H9 (cell line): ENCODE measurements around the gene MPP2. TPM values are rescaled to one million over a fixed set of nuclear protein-coding genes. Genes with fewer than 3 reads are reported as not detected.
A peak's percentile ranks its signal among the peaks of the same experiment; 100 is the strongest.

ENCODE experiments used
- DNase-seq: peaks from one replicate; pipeline ENCODE4 v3.0.0-alpha.2; 2017
- H2AFZ ChIP-seq: one replicate; pipeline ENCODE4 v1.6.1; 2013; ENCODE audit warnings: mild to moderate bottlenecking, low read length, control low read depth, moderate library complexity
- H2AK5ac ChIP-seq: 2 replicates; pipeline ENCODE4 v1.6.1; 2013; ENCODE audit warnings: low read length, control low read depth, mixed read lengths; ENCODE audit not compliant: insufficient read length
- H2BK120ac ChIP-seq: one replicate; pipeline ENCODE4 v1.6.1; 2013; ENCODE audit warnings: low read depth, mild to moderate bottlenecking, low read length, control low read depth, inconsistent platforms; ENCODE audit not compliant: poor library complexity, severe bottlenecking
- H2BK12ac ChIP-seq: 2 replicates; pipeline ENCODE4 v1.6.1; 2013; ENCODE audit warnings: low read length, control low read depth, mixed read lengths, low read depth; ENCODE audit not compliant: insufficient read length
- H2BK15ac ChIP-seq: 2 replicates; pipeline ENCODE4 v1.6.1; 2013; ENCODE audit warnings: low read depth, low read length, control low read depth
- H2BK20ac ChIP-seq: one replicate; pipeline ENCODE4 v1.6.1; 2013; ENCODE audit warnings: low read depth, mild to moderate bottlenecking, low read length, control low read depth, inconsistent platforms; ENCODE audit not compliant: poor library complexity, severe bottlenecking
- H2BK5ac ChIP-seq: 2 replicates; pipeline ENCODE4 v1.6.1; 2013; ENCODE audit warnings: low read length, control low read depth, mixed read lengths; ENCODE audit not compliant: insufficient read length
- H3K14ac ChIP-seq: 2 replicates; pipeline ENCODE4 v1.6.1; 2013; ENCODE audit warnings: low read length, control low read depth; ENCODE audit not compliant: insufficient read depth
- H3K18ac ChIP-seq: 2 replicates; pipeline ENCODE4 v1.6.1; 2013; ENCODE audit warnings: low read depth, mild to moderate bottlenecking, mixed read lengths, low read length, control low read depth; ENCODE audit not compliant: insufficient read length
- H3K23ac ChIP-seq: 2 replicates; pipeline ENCODE4 v1.6.1; 2013; ENCODE audit warnings: low read length, control low read depth, mixed read lengths, low read depth; ENCODE audit not compliant: insufficient read length
- H3K23me2 ChIP-seq: 2 replicates; pipeline ENCODE4 v1.6.1; 2013; ENCODE audit warnings: low read depth, mild to moderate bottlenecking, mixed read lengths, low read length, control low read depth; ENCODE audit not compliant: insufficient read length, poor library complexity, severe bottlenecking
- H3K27ac ChIP-seq: 2 replicates; pipeline ENCODE4 v1.5.1; 2013; ENCODE audit warnings: low read length, control low read depth, mixed read lengths, low read depth; ENCODE audit not compliant: insufficient read length
- H3K27me3 ChIP-seq: 2 replicates; pipeline ENCODE4 v1.6.1; 2013; ENCODE audit warnings: low read length, control low read depth, inconsistent platforms; ENCODE audit not compliant: insufficient read depth
- H3K4ac ChIP-seq: 2 replicates; pipeline ENCODE4 v1.6.1; 2013; ENCODE audit warnings: low read depth, mild to moderate bottlenecking, control low read depth, inconsistent platforms, low read length, moderate library complexity
- H3K4me1 ChIP-seq: 2 replicates; pipeline ENCODE4 v1.6.1; 2013; ENCODE audit warnings: low read length, control low read depth, inconsistent platforms; ENCODE audit not compliant: insufficient read depth
- H3K4me2 ChIP-seq: 2 replicates; pipeline ENCODE4 v1.6.1; 2013; ENCODE audit warnings: low read length, control low read depth, mixed read lengths; ENCODE audit not compliant: insufficient read length, insufficient read depth
- H3K56ac ChIP-seq: 2 replicates; pipeline ENCODE4 v1.6.1; 2013; ENCODE audit warnings: low read depth, mild to moderate bottlenecking, mixed read lengths, low read length, control low read depth; ENCODE audit not compliant: insufficient read length
- H3K79me1 ChIP-seq: 2 replicates; pipeline ENCODE4 v1.6.1; 2013; ENCODE audit warnings: low read depth, mild to moderate bottlenecking, moderate library complexity, low read length, control low read depth, inconsistent platforms; ENCODE audit not compliant: insufficient read depth, poor library complexity, severe bottlenecking
- H3K79me2 ChIP-seq: 2 replicates; pipeline ENCODE4 v1.6.1; 2013; ENCODE audit warnings: low read length, control low read depth, inconsistent platforms; ENCODE audit not compliant: insufficient read depth
- H3K9ac ChIP-seq: 2 replicates; pipeline ENCODE4 v1.6.1; 2013; ENCODE audit warnings: low read length, control low read depth, mixed read lengths; ENCODE audit not compliant: insufficient read length; ENCODE audit errors: extremely low read depth
- H3K9me3 ChIP-seq: one replicate; pipeline ENCODE4 v1.6.1; 2013; ENCODE audit warnings: low read depth, low read length, inconsistent platforms; ENCODE audit not compliant: control insufficient read depth
- H3T11ph ChIP-seq: one replicate; pipeline ENCODE4 v1.6.1; 2013; ENCODE audit warnings: mild to moderate bottlenecking, low read length, control low read depth, inconsistent platforms
- H4K20me1 ChIP-seq: one replicate; pipeline ENCODE4 v1.6.1; 2013; ENCODE audit not compliant: control insufficient read depth, insufficient read length, insufficient read depth
- H4K5ac ChIP-seq: 2 replicates; pipeline ENCODE4 v1.6.1; 2013; ENCODE audit warnings: low read depth, mild to moderate bottlenecking, mixed read lengths, low read length, control low read depth; ENCODE audit not compliant: insufficient read length
- H4K8ac ChIP-seq: replicated peaks from 2 replicates; pipeline ENCODE4 v1.6.1; 2013; ENCODE audit warnings: low read length, control low read depth, mixed read lengths, low read depth; ENCODE audit not compliant: insufficient read length
- H4K91ac ChIP-seq: 2 replicates; pipeline ENCODE4 v1.6.1; 2013; ENCODE audit warnings: low read depth, mild to moderate bottlenecking, moderate library complexity, mixed read lengths, low read length, control low read depth; ENCODE audit not compliant: insufficient read length
- H3K27ac Mint-ChIP-seq, 3 experiments: 2 replicates in 2 of 3; 3 replicates in 1 of 3; pipeline ENCODE4 v1.8.0; 2020 to 2021; ENCODE audit warnings: mixed read lengths in 3 of 3, mild to moderate bottlenecking in 1 of 3, moderate library complexity in 1 of 3
- H3K27me3 Mint-ChIP-seq: 2 replicates; pipeline ENCODE4 v1.8.0; 2021; ENCODE audit warnings: low read depth, mild to moderate bottlenecking, moderate library complexity, mixed read lengths
- H3K36me3 Mint-ChIP-seq, 3 experiments: 2 replicates in 2 of 3; 3 replicates in 1 of 3; pipeline ENCODE4 v1.8.0; 2020 to 2021; ENCODE audit warnings: low read depth in 3 of 3, mixed read lengths in 3 of 3; ENCODE audit not compliant: insufficient read depth in 1 of 3
- H3K4me1 Mint-ChIP-seq, 2 experiments: 2 replicates each; pipeline ENCODE4 v1.8.0; 2020; ENCODE audit warnings: mixed read lengths in 2 of 2
- H3K4me3 Mint-ChIP-seq, 2 experiments: 2 replicates in 1 of 2; 3 replicates in 1 of 2; pipeline ENCODE4 v1.8.0; 2020 to 2021; ENCODE audit warnings: mild to moderate bottlenecking in 2 of 2, mixed read lengths in 2 of 2, moderate library complexity in 1 of 2
- H3K9me3 Mint-ChIP-seq, 2 experiments: 2 replicates in 1 of 2; 3 replicates in 1 of 2; pipeline ENCODE4 v1.8.0; 2020; ENCODE audit warnings: mild to moderate bottlenecking in 2 of 2, mixed read lengths in 2 of 2, moderate library complexity in 1 of 2
- WGBS: extraction: QIAGEN DNeasy Blood & Tissue Kit; methylation state at CpG from one replicate; pipeline ENCODE4 v1.1.7; 2013; ENCODE audit warnings: missing lambda C conversion rate, low lambda C conversion rate, mixed read lengths; ENCODE audit not compliant: insufficient read length; ENCODE audit errors: extremely low coverage; 5-methylcytosine and 5-hydroxymethylcytosine counted together
- total RNA-seq: library from RNA; stranded (reverse); gene quantifications from 2 replicates; pipeline ENCODE4 v1.2.1, GENCODE V29; 2021
- TF ChIP-seq, protein P1 (sequence below): fragments of 200-600 bp; sonication (generic); conservative IDR thresholded peaks from 3 replicates; pipeline ENCODE4 v1.8.0; 2021; ENCODE audit warnings: antibody characterized with exemption, mild to moderate bottlenecking

Gene MPP2
- total RNA-seq, 1 experiment from 2014 or later = 16.3 TPM

DNA sequence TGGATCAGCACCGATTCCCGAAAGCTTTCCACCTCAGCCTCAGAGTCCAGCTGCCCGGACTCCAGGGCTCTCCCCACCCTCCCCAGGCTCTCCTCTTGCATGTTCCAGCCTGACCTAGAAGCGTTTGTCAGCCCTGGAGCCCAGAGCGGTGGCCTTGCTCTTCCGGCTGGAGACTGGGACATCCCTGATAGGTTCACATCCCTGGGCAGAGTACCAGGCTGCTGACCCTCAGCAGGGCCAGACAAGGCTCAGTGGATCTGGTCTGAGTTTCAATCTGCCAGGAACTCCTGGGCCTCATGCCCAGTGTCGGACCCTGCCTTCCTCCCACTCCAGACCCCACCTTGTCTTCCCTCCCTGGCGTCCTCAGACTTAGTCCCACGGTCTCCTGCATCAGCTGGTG lies 45.4 kb downstream of the MPP2 start:
- no peak overlapping the region for H3K4ac ChIP-seq
- WGBS = no CpG with 5 or more reads among the region's 9 CpGs
- TF ChIP-seq, protein P1, sequence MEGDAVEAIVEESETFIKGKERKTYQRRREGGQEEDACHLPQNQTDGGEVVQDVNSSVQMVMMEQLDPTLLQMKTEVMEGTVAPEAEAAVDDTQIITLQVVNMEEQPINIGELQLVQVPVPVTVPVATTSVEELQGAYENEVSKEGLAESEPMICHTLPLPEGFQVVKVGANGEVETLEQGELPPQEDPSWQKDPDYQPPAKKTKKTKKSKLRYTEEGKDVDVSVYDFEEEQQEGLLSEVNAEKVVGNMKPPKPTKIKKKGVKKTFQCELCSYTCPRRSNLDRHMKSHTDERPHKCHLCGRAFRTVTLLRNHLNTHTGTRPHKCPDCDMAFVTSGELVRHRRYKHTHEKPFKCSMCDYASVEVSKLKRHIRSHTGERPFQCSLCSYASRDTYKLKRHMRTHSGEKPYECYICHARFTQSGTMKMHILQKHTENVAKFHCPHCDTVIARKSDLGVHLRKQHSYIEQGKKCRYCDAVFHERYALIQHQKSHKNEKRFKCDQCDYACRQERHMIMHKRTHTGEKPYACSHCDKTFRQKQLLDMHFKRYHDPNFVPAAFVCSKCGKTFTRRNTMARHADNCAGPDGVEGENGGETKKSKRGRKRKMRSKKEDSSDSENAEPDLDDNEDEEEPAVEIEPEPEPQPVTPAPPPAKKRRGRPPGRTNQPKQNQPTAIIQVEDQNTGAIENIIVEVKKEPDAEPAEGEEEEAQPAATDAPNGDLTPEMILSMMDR = no peak
- no peak overlapping the region for H3K18ac ChIP-seq
- H2BK120ac ChIP-seq = no peak overlapping the region
- H3K79me1 ChIP-seq = no peaks in the 10 kb centered on the region
- no peaks in the 10 kb centered on the region for H3K79me2 ChIP-seq
- no peak overlapping the region for H2BK5ac ChIP-seq
- no peaks in the 10 kb centered on the region for H3K36me3 Mint-ChIP-seq
- H3K4me1 Mint-ChIP-seq = peaks cover 0 to 2% of the 10 kb centered on the region in 2 experiments; a peak in 1 of 4 replicates
- no peak overlapping the region for H4K91ac ChIP-seq
- H3K27ac Mint-ChIP-seq = 0 out of 7 replicates have a peak overlapping the region, but pooled peaks of 1 of the 3 experiments have one; percentile 62
- H3K27me3 ChIP-seq = no peaks in the 10 kb centered on the region
- H3K9me3 Mint-ChIP-seq = no peaks in the 10 kb centered on the region
- H3K4me2 ChIP-seq = no peak overlapping the region
- H2BK12ac ChIP-seq = no peak overlapping the region
- peaks cover 4% of the 10 kb centered on the region for H3K27me3 Mint-ChIP-seq
- H4K20me1 ChIP-seq = peaks cover 2% of the 10 kb centered on the region
- no peak overlapping the region for H3T11ph ChIP-seq
- H3K23ac ChIP-seq = no peak overlapping the region
- DNase-seq = no peak
- H3K9ac ChIP-seq = no peak overlapping the region
- no peak overlapping the region for H2AFZ ChIP-seq
- H3K9me3 ChIP-seq = no peaks in the 10 kb centered on the region
- H3K56ac ChIP-seq = no peak overlapping the region
- no peaks in the 10 kb centered on the region for H3K4me1 ChIP-seq
- no peak overlapping the region for H3K14ac ChIP-seq
- no peak overlapping the region for H4K8ac ChIP-seq
- no peak overlapping the region for H4K5ac ChIP-seq
- no peak overlapping the region for H2AK5ac ChIP-seq
- H3K23me2 ChIP-seq = no peaks in the 10 kb centered on the region
- no peak overlapping the region for H3K4me3 Mint-ChIP-seq
- H3K27ac ChIP-seq = no peak overlapping the region
- no peak overlapping the region for H2BK15ac ChIP-seq
- no peak overlapping the region for H2BK20ac ChIP-seq
